Superior temporal gyrus (tissue), 1 donor: ENCODE data around the gene ZNF565.
"Not testable (repeated sequence)": the region's sequence is repeated elsewhere in the genome, so short reads cannot be mapped to it uniquely, and the experiment has no call there.

Experiments used
- DNase-seq: peaks from one replicate; pipeline ENCODE4 v3.0.0-alpha.2; 2016; ENCODE audit errors: extremely low spot score

The ZNF565 gene

GRCh38 chr19:36212895-36213294, 1.6 kb downstream of the ZNF565 start:
- no peak for DNase-seq

GRCh38 chr19:36210497-36210896, 4.0 kb downstream of the ZNF565 start:
- DNase-seq = no peak

GRCh38 chr19:36209372-36209771, 5.1 kb downstream of the ZNF565 start:
- no peak for DNase-seq

GRCh38 chr19:36207605-36208252, 6.7 kb downstream of the ZNF565 start:
- no peak for DNase-seq

GRCh38 chr19:36203293-36203692, 11.2 kb downstream of the ZNF565 start:
- DNase-seq = no peak

- no peak for DNase-seq
These were observed 12.8 kb downstream of the ZNF565 start for GRCh38 chr19:36201684-36202083.

- peak; percentile 96 for DNase-seq
These were observed 16.3 kb downstream of the ZNF565 start for GRCh38 chr19:36198119-36198518.

GRCh38 chr19:36196249-36196648, 18.2 kb downstream of the ZNF565 start:
- no peak for DNase-seq

GRCh38 chr19:36186722-36187121, 27.7 kb downstream of the ZNF565 start:
- not testable (repeated sequence) for DNase-seq

- no peak for DNase-seq
These were observed 31.2 kb downstream of the ZNF565 start for GRCh38 chr19:36183245-36183628.

- no peak for DNase-seq
These were observed 31.7 kb downstream of the ZNF565 start for GRCh38 chr19:36182612-36183244.

GRCh38 chr19:36179077-36179476, 35.4 kb downstream of the ZNF565 start:
- DNase-seq = not testable (repeated sequence)

- not testable (repeated sequence) for DNase-seq
These were observed 40.6 kb downstream of the ZNF565 start for GRCh38 chr19:36173846-36174245.

GRCh38 chr19:36172852-36173251, 41.6 kb downstream of the ZNF565 start:
- DNase-seq = no peak

GRCh38 chr19:36169084-36169760, 45.2 kb downstream of the ZNF565 start:
- DNase-seq = no peak

GRCh38 chr19:36163813-36164212, 50.7 kb downstream of the ZNF565 start:
- DNase-seq = no peak

GRCh38 chr19:36160821-36161596, 53.5 kb downstream of the ZNF565 start:
- DNase-seq = peak; percentile 2

- no peak for DNase-seq
These were observed 61.3 kb downstream of the ZNF565 start for GRCh38 chr19:36153126-36153525.

GRCh38 chr19:36152352-36153091, 61.9 kb downstream of the ZNF565 start, which contains the start of gene COX7A1:
TSS of gene COX7A1 (minus strand) at chr19:36152447. CDS start at chr19:36152407, 40 bp downstream.
- DNase-seq = peak; percentile 38

- DNase-seq = no peak
These were observed 62.5 kb downstream of the ZNF565 start for GRCh38 chr19:36152019-36152351.
